DND-41 (cell line): ENCODE measurements around the gene LTB.

Source experiments
- ATAC-seq: fragments of 200-7000 bp; cut with Tn5 transposase; 3 replicates; pipeline ENCODE4 v1.9.1; 2021; ENCODE audit warnings: low read depth; ENCODE audit not compliant: insufficient read depth
- DNase-seq: peaks from one replicate; pipeline ENCODE4 v3.0.0-alpha.2; 2020
- H2AFZ ChIP-seq: 2 replicates; pipeline ENCODE4 v1.6.0; 2012; ENCODE audit warnings: low read depth, low read length
- H3K27ac ChIP-seq: 2 replicates; pipeline ENCODE4 v1.5.1; 2012; ENCODE audit warnings: low read length, inconsistent platforms
- H3K27me3 ChIP-seq: fragments of 200-600 bp; sonication (generic); 2 replicates; pipeline ENCODE4 v1.6.0; 2012; ENCODE audit warnings: low read length, mild to moderate bottlenecking, inconsistent platforms; ENCODE audit not compliant: insufficient read depth, poor library complexity
- H3K36me3 ChIP-seq: 2 replicates; pipeline ENCODE4 v1.5.1; 2012; ENCODE audit warnings: low read length, inconsistent platforms; ENCODE audit not compliant: insufficient read depth
- H3K4me1 ChIP-seq: 2 replicates; pipeline ENCODE4 v1.5.1; 2012; ENCODE audit warnings: mild to moderate bottlenecking, low read length; ENCODE audit not compliant: insufficient read depth
- H3K4me2 ChIP-seq: 2 replicates; pipeline ENCODE4 v1.6.0; 2012; ENCODE audit warnings: mild to moderate bottlenecking, moderate library complexity, low read length, inconsistent platforms; ENCODE audit not compliant: insufficient read depth
- H3K4me3 ChIP-seq, 2 experiments: fragments of 200-600 bp in 1 of 2; shearing (Covaris generic) in 1 of 2; 2 replicates each; pipeline ENCODE4 v1.5.1; 2012 to 2016; ENCODE audit warnings: inconsistent platforms in 2 of 2, low read length in 2 of 2, mild to moderate bottlenecking in 2 of 2, low read depth in 1 of 2, moderate library complexity in 1 of 2
- H3K79me2 ChIP-seq: 2 replicates; pipeline ENCODE4 v1.6.0; 2012; ENCODE audit warnings: low read length, inconsistent platforms; ENCODE audit not compliant: insufficient read depth
- H3K9ac ChIP-seq: 2 replicates; pipeline ENCODE4 v1.6.0; 2012; ENCODE audit warnings: low read depth, mild to moderate bottlenecking, inconsistent platforms, low read length, moderate library complexity
- H3K9me3 ChIP-seq: 2 replicates; pipeline ENCODE4 v1.5.1; 2012; ENCODE audit warnings: low read length, moderate library complexity, mild to moderate bottlenecking, inconsistent platforms; ENCODE audit not compliant: insufficient read depth, severe bottlenecking
- H4K20me1 ChIP-seq: 2 replicates; pipeline ENCODE4 v1.6.0; 2012; ENCODE audit warnings: low read length; ENCODE audit not compliant: insufficient read depth
- CTCF ChIP-seq: IDR thresholded peaks from 2 replicates; pipeline ENCODE4 v1.5.1; 2012; ENCODE audit warnings: borderline replicate concordance, low read length, moderate library complexity, mild to moderate bottlenecking; ENCODE audit not compliant: poor library complexity, severe bottlenecking; ENCODE audit errors: extremely low read depth
- EZH2 ChIP-seq: IDR thresholded peaks from 3 replicates; pipeline ENCODE4 v1.6.1; 2012; ENCODE audit warnings: borderline replicate concordance, low read depth, mild to moderate bottlenecking, moderate library complexity, low read length, inconsistent platforms; ENCODE audit not compliant: severe bottlenecking

LTB gene

GRCh38 chr6:31626952-31627351 lies 44.7 kb upstream of the LTB start:
- TF ChIP-seq EZH2, result no peak
- TF ChIP-seq CTCF, result no peak
- H3K79me2 ChIP-seq, result peaks cover 88% of the 10 kb centered on the region
- H3K4me3 ChIP-seq, result no peak overlapping the region
- no peaks in the 10 kb centered on the region for H3K27me3 ChIP-seq
- no peak for ATAC-seq
- no peaks in the 10 kb centered on the region for H3K9me3 ChIP-seq
- no peak for DNase-seq
- peaks cover 73% of the 10 kb centered on the region for H4K20me1 ChIP-seq
- H3K4me2 ChIP-seq, result no peak overlapping the region
- H3K27ac ChIP-seq, result no peak overlapping the region
- H2AFZ ChIP-seq, result no peak overlapping the region
- peaks cover 32% of the 10 kb centered on the region for H3K4me1 ChIP-seq
- H3K36me3 ChIP-seq, result peaks cover 100% of the 10 kb centered on the region
- H3K9ac ChIP-seq, result no peak overlapping the region

DNA sequence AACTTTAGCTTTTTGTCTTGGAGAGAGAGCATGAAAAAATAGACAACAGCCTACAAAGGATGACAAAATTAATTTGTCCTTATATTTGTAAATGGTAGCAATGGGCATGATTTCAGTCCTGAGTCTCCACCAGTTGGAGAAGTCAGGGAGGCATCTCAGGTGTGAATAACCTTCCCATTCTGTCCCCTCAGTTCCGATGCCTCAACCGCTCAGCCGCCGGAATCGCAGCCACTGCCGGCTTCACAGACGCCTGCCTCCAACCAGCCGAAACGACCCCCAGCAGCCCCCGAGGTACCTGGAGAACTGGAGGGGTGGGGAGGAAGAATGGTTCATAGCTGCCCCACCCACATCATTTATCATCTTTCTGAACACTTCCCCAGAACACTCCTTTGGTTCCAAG lies 41.8 kb upstream of the LTB start:
- Histone ChIP-seq H3K9me3 (no peaks in the 10 kb centered on the region), H3K9ac (no peak overlapping the region), H4K20me1 (peaks cover 59% of the 10 kb centered on the region), H3K4me2 (peak overlapping the region; percentile 40; the same call in 1 of the 2 replicates), H3K79me2 (peaks cover 88% of the 10 kb centered on the region), H3K4me1 (peaks cover 46% of the 10 kb centered on the region), H3K27me3 (no peaks in the 10 kb centered on the region), H3K36me3 (peaks cover 76% of the 10 kb centered on the region), H3K4me3 (no peak overlapping the region), H3K27ac (no peak overlapping the region), H2AFZ (no peak overlapping the region)
- DNase-seq, result no peak
- TF ChIP-seq EZH2 (no peak), CTCF (no peak)
- ATAC-seq, result no peak

DNA sequence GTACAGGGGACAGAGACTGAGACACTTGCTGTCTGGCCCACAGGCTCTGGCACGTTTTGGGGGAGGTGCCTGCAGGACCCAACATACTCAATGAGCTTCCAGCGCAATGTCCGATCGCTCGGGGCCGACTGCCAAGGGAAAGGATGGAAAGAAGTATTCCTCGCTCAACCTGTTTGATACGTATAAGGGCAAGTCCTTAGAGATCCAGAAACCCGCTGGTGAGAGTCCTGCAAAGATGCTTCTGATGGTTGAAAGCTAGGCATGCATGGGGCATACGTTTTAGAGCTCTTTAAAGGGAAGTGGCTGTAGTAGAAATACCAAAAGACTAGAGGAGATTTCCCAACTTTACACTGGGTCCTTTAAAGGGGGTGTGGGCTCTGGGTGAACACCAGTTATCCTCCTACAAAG lies 40.5 kb upstream of the LTB start:
- ATAC-seq (no peak), DNase-seq (no peak)
- Histone ChIP-seq H2AFZ (no peak overlapping the region), H3K27me3 (no peaks in the 10 kb centered on the region), H3K4me2 (peak overlapping the region; percentile 72), H3K79me2 (peaks cover 75% of the 10 kb centered on the region), H3K27ac (0 out of 2 replicates have a peak overlapping the region, but pooled peaks have one; percentile 4), H3K9ac (peak overlapping the region; percentile 90; the same call in 1 of the 2 replicates), H4K20me1 (peaks cover 52% of the 10 kb centered on the region), H3K4me1 (peaks cover 47% of the 10 kb centered on the region), H3K9me3 (no peaks in the 10 kb centered on the region), H3K4me3 (peak overlapping the region in 1 of 2 experiments; percentile 63; a peak in 2 of 4 replicates), H3K36me3 (peaks cover 62% of the 10 kb centered on the region)
- no peak for TF ChIP-seq CTCF
- TF ChIP-seq EZH2, result no peak
